Sigmoid colon (tissue), 4 donors: Measurements from ENCODE around the gene RPL10.
A peak's percentile ranks its signal among the peaks of the same experiment; 100 is the strongest.

Experiments
- CTCF ChIP-seq, 4 experiments: fragments of 450-650 bp in 3 of 4; fragments of 200-600 bp in 1 of 4; IDR thresholded peaks; one replicate each; pipeline ENCODE4 v1.5.1; 2016 to 2019; ENCODE audit warnings: antibody characterized with exemption in 4 of 4, mild to moderate bottlenecking in 3 of 4, moderate library complexity in 2 of 4
- POLR2AphosphoS5 ChIP-seq, 4 donors: sonication (generic); formaldehyde crosslinking; IDR thresholded peaks; one replicate each; pipeline ENCODE4 v1.6.1; 2017; ENCODE audit warnings: antibody characterized with exemption in 4 of 4

GRCh38 chrX:154362085-154362742 is 36.0 kb upstream of the RPL10 start:
- TF ChIP-seq CTCF (IDR thresholded peaks at IDR 0.05) (no peak), POLR2AphosphoS5 (IDR thresholded peaks at IDR 0.05) (peak in 3 of 4 donors; percentile 34 to 76 (median 74))
